ENCODE measurements around the gene TSPYL1. TPM values are rescaled to one million over a fixed set of nuclear protein-coding genes. Genes with fewer than 3 reads are reported as not detected.

The TSPYL1 gene
- polyA plus RNA-seq, 1 donor = 63.6 TPM

DNA sequence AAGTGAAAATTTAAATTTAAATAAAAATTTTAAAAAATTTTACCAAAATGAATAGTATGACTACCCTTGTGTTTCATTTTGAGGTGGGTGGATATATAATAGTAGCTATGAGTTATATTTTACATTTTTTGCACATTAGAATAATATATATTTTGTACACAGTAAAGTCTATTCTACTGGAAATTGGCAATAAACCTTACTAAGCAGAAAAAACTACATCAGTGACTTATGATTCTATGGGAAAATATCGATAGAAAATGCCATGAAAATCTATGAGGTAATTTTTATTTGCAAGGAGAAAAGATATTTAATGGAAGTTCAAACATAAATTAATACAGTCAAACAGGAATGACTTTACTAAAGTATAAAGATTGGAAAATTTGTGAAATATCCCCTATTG is 23.0 kb downstream of the TSPYL1 start:
- DNase-seq = no peak

- no peak for DNase-seq
These were observed 24.4 kb downstream of the TSPYL1 start for GRCh38 chr6:116255246-116255800.

DNA sequence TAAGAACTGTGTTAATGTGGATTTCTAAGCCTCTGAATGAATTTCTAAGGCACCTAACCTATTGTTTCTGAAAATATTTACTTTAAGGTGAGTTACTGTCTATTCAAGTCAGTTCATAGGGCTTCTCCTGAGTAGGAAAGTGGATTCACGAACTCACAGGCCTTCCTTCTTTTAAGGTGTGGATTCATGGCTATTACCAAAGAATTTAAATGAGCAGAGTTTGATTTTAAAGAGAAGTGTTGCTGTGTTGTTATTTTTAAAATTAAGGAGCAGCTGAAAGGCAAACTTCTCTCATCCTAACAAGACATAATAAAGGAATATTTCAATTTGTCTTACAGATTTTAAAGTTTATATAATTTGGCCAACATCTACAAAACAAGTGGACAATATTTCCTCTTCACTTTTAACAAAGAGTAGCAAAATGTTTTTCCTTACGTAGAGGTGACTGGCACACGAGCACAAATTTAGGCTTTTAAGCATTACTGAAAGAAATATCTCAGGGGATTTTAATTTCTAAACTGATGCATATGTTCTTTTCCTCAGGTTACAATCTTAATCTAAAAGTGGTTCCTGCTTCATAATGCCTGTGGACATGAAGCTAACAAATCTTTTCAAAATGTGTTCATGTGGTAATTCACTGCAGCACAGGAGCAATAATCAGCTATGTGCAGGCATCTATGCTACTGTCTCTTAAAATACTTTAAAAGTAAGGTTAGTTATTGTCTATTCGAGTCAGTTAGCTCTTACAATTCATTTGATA is 25.3 kb downstream of the TSPYL1 start:
- no peak for DNase-seq

GRCh38 chr6:116253505-116254296 is 26.0 kb downstream of the TSPYL1 start, which contains the start of gene TSPYL4:
Gene TSPYL4, minus strand, starts transcription at chr6:116254075. Its CDS starts 67 bp downstream, at chr6:116254008.
- peak; percentile 97 for DNase-seq

DNA sequence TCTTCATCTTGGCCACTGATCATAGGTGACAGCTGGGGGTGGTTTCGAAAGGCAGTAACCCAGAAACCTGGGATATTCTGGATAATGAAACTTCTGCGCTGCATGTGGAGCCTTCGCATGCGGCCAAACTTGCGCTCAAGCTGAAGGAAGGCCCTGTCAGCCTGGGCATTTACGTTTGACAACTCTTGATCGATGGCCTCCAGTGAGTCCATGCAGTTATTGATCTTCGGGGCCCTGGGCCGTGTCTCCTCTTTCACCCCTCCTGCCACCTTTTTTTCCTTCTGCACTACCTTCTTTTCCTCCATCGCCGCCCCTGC is 26.6 kb downstream of the TSPYL1 start:
- no peak for DNase-seq

DNA sequence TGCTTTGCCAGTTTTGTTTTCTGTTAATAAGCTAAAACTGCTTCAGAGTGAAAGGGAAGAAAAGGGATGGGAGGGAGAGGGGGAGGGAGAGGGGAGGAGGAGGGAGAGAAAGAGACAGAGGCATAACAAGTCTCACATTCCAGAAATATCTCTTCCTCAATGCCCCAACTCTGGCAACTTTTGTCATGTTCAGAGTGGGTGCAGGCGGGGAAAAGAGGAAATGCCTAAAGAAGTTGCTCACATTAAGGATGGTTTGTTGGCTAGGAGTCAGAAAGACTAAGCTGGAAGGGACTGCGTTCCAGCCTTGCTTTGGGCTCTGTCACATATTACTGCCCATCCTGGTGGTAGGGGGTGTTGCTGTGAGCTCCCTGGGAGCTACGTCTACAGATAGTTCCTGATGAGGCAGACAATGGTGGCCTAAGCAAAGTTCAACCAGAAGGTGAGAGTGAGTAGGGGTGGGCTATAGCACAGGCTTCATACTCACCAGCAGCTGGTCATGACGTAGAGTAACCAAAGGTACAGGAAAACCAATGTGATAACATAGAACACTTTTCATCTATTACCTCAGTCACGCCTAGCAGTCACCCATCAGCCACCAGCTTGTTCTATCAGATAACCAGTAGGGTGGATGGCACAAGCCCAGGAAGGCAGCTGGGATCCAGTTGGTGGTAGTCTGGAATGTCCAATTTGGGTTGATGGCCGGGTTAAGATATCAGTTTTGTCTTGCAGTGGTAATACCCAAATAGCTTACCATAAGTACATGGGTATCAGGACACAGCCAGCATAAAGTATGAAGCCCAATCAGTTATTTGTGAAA is 28.0 kb downstream of the TSPYL1 start:
- no peak for DNase-seq

GRCh38 chr6:116248577-116248976 is 31.2 kb downstream of the TSPYL1 start:
- no peak for DNase-seq

GRCh38 chr6:116247285-116247684 is 32.4 kb downstream of the TSPYL1 start:
- no peak for DNase-seq

DNA sequence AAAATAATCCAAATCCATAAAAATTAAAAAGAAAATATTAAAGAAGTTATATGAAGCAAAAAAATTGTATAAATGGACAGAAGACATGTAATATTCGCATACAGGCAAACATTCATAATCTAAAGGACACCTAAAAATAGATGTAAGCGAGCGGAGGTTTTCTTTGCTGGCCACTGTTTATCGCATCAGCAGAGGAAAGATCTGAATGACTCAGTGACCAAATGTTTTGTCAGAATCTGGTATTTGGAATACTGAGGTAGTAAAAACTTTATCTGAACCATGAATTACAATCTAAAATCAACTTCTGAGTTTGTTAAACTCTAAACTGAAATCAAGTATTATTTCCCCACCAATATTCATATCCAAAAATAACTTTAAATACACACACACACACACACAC is 33.6 kb downstream of the TSPYL1 start:
- no peak for DNase-seq

DNA sequence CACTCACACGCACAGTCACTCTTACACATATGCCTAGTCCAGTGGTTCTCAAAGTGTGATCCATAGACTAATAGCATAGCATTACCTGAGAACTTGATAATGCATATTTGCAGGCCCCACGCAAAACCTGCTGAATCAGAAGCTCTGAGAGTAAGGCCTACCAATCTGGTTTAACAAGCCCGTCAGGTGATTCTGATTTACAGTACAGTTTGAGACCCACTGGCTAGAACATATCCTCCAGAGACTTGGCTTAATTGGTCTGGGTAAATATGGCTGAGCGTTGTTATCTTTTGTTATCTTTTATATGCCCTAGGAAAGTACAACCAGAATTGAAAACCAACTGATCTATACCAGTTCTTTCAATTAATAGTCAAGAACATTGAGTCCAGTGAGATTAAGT is 35.4 kb downstream of the TSPYL1 start:
- no peak for DNase-seq

GRCh38 chr6:116239856-116240255 is 39.9 kb downstream of the TSPYL1 start:
- no peak for DNase-seq

DNA sequence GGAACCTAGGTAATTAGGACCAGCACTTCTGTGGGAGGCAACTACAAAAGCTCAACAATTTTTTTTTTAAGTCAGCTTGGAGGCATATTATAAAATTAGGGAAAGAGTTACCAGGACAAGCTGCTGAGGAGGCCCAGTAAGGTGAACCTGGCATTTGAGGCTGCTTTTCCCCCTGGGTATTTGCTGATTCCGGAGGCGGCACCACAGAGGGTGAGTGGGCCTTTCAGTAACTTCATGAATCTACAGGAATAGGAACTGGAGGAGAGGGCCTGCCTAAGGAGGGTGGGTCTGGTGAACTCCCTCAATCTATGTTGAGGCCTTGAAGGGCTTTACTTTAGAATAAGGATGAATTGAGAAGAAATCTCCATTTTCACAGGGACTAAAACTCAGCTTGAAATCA is 40.5 kb downstream of the TSPYL1 start:
- no peak for DNase-seq

- DNase-seq = no peak
These were observed 41.6 kb downstream of the TSPYL1 start for GRCh38 chr6:116238083-116238482.

DNA sequence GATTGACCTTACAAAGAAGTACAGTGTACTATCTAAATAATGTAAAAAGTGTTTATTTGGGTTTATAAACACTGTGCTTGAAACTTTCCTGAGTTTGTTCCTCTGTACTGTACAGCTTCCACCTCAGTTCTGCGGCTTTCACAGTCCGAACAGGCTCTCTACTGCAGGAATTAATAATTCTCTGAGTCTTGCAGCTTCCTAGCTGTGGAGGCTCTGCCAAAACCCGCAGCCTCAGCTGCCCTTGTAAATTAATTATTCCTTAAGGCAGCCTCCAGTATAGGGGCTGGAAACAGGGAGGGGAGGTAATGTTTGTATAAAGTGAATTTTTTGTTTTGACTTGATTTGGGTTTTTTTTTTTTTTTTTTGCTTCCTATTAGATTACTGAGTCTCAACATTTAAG is 45.0 kb downstream of the TSPYL1 start:
- DNase-seq = no peak

- DNase-seq = peak; percentile 91
These were observed 50.3 kb downstream of the TSPYL1 start for GRCh38 chr6:116229287-116229913.

Other genes starting within 250 kb of the TSPYL1 start
- gene FRK, start 219.0 kb downstream of the TSPYL1 start, polyA plus RNA-seq (ENCODE audit: insufficient read length) = 0.32 TPM
- 25.7 TPM for gene NT5DC1, start 179.1 kb downstream of the TSPYL1 start, polyA plus RNA-seq (ENCODE audit: insufficient read length)
- gene COL10A1, start 153.8 kb downstream of the TSPYL1 start, polyA plus RNA-seq (ENCODE audit: insufficient read length) = 0.18 TPM
- 16.3 TPM for gene TSPYL4, start 25.9 kb downstream of the TSPYL1 start, polyA plus RNA-seq (ENCODE audit: insufficient read length)
- gene DSE, start 91.0 kb upstream of the TSPYL1 start, polyA plus RNA-seq (ENCODE audit: insufficient read length) = 28.9 TPM
- gene CALHM6, start 181.4 kb upstream of the TSPYL1 start, polyA plus RNA-seq (ENCODE audit: insufficient read length) = 3.8 TPM
- 2.4 TPM for gene CALHM5, start 231.7 kb upstream of the TSPYL1 start, polyA plus RNA-seq (ENCODE audit: insufficient read length)

All from hindlimb muscle (tissue), 1 donor.